Measurements from ENCODE around the gene GUCA1C. TPM values are rescaled to one million over a fixed set of nuclear protein-coding genes. Genes with fewer than 3 reads are reported as not detected.

GUCA1C gene
- total RNA-seq, 6 experiments from 2014 or later: not detected

- no peaks in the 10 kb centered on the region for H3K9me3 ChIP-seq
- no peaks in the 10 kb centered on the region for H3K4me1 ChIP-seq
- WGBS (ENCODE audit: insufficient coverage, low coverage, low lambda C conversion rate, missing lambda C conversion rate): 29% methylated on average over 3 of the region's 3 CpGs
- no peaks in the 10 kb centered on the region for H3K36me3 ChIP-seq
- intact Hi-C loops (cut with DNase I): no loop called here
- TF ChIP-seq, protein P1, sequence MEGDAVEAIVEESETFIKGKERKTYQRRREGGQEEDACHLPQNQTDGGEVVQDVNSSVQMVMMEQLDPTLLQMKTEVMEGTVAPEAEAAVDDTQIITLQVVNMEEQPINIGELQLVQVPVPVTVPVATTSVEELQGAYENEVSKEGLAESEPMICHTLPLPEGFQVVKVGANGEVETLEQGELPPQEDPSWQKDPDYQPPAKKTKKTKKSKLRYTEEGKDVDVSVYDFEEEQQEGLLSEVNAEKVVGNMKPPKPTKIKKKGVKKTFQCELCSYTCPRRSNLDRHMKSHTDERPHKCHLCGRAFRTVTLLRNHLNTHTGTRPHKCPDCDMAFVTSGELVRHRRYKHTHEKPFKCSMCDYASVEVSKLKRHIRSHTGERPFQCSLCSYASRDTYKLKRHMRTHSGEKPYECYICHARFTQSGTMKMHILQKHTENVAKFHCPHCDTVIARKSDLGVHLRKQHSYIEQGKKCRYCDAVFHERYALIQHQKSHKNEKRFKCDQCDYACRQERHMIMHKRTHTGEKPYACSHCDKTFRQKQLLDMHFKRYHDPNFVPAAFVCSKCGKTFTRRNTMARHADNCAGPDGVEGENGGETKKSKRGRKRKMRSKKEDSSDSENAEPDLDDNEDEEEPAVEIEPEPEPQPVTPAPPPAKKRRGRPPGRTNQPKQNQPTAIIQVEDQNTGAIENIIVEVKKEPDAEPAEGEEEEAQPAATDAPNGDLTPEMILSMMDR (IDR thresholded peaks at IDR 0.05): no peak
- TF ChIP-seq POLR2A (IDR thresholded peaks at IDR 0.05): no peak
- no peak for ATAC-seq
- H3K27ac ChIP-seq: no peak overlapping the region
- no peak for DNase-seq
- H3K27me3 ChIP-seq: no peaks in the 10 kb centered on the region
- no peak overlapping the region for H3K4me3 ChIP-seq
These were observed 13.1 kb upstream of the GUCA1C start for GRCh38 chr3:108966773-108967172.

DNA sequence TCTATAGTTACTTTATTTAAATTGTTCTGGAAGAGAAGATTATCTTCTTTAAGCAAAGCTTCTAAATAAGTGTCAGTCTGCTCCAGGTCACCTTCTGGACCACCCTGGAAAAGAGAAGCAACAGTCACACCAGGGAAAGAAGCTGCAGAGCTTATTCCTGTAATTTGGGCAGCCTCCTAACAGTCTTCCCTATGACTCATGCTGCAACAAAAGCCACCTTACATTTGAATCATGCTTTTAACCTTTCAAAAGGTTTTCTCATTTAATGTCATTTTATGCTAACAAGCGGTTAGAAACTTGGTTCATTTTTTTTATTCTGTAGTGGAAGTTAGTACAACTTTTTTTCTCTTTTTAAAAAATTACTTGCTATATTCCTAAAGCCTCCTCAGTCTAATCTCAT lies 5.3 kb upstream of the GUCA1C start:
- Histone ChIP-seq H3K4me1 (no peaks in the 10 kb centered on the region), H3K27ac (no peak overlapping the region), H3K4me3 (no peak overlapping the region), H3K9me3 (no peaks in the 10 kb centered on the region), H3K27me3 (no peaks in the 10 kb centered on the region), H3K36me3 (no peaks in the 10 kb centered on the region)
- ATAC-seq (no peak), DNase-seq (no peak)
- 64% methylated on average over 1 of the region's 1 CpG for WGBS (ENCODE audit: insufficient coverage, low coverage, low lambda C conversion rate, missing lambda C conversion rate)
- intact Hi-C loops (cut with DNase I): no loop called here
- TF ChIP-seq, protein P1 (IDR thresholded peaks at IDR 0.05): no peak
- no peak for TF ChIP-seq POLR2A (IDR thresholded peaks at IDR 0.05)

GRCh38 chr3:108953210-108953609 lies 469 bp downstream of the GUCA1C start:
- no peak overlapping the region for H3K27ac ChIP-seq
- H3K4me3 ChIP-seq: no peak overlapping the region
- intact Hi-C loops (cut with DNase I): no loop called here
- no peaks in the 10 kb centered on the region for H3K27me3 ChIP-seq
- DNase-seq: no peak
- ATAC-seq: no peak
- no peaks in the 10 kb centered on the region for H3K4me1 ChIP-seq
- 59% methylated on average over 4 of the region's 4 CpGs for WGBS (ENCODE audit: insufficient coverage, low coverage, low lambda C conversion rate, missing lambda C conversion rate)
- TF ChIP-seq POLR2A (IDR thresholded peaks at IDR 0.05): no peak
- TF ChIP-seq, protein P1 (IDR thresholded peaks at IDR 0.05): no peak
- no peaks in the 10 kb centered on the region for H3K9me3 ChIP-seq
- no peaks in the 10 kb centered on the region for H3K36me3 ChIP-seq

GRCh38 chr3:108951820-108952501 lies 1.7 kb downstream of the GUCA1C start:
- Histone ChIP-seq H3K4me3 (no peak overlapping the region), H3K27me3 (no peaks in the 10 kb centered on the region), H3K9me3 (no peaks in the 10 kb centered on the region), H3K36me3 (no peaks in the 10 kb centered on the region), H3K27ac (no peak overlapping the region), H3K4me1 (no peaks in the 10 kb centered on the region)
- DNase-seq (no peak), ATAC-seq (no peak)
- 71% methylated on average over 7 of the region's 7 CpGs for WGBS (ENCODE audit: insufficient coverage, low coverage, low lambda C conversion rate, missing lambda C conversion rate)
- no peak for TF ChIP-seq POLR2A (IDR thresholded peaks at IDR 0.05)
- TF ChIP-seq, protein P1 (IDR thresholded peaks at IDR 0.05): no peak
- intact Hi-C loops (cut with DNase I): no loop called here

All from right lobe of liver (tissue), 6 donors.